A673 (cell line): ENCODE results near the gene SNX27.

Source experiments
- EZH2 ChIP-seq: fragments of 200-600 bp; sonication (generic); IDR thresholded peaks from 2 replicates; pipeline ENCODE4 v1.6.1; 2017; ENCODE audit warnings: borderline replicate concordance, low read depth, mild to moderate bottlenecking, mixed read lengths, antibody characterized with exemption, low read length; ENCODE audit not compliant: poor library complexity, severe bottlenecking
- TF ChIP-seq, protein P1 (sequence below): fragments of 300-800, 200-600 bp; sonication (generic); conservative IDR thresholded peaks from 2 replicates; pipeline ENCODE4 v1.5.1; 2017; ENCODE audit warnings: low read depth, mild to moderate bottlenecking, antibody characterized with exemption, low read length, moderate library complexity, mixed read lengths

DNA sequence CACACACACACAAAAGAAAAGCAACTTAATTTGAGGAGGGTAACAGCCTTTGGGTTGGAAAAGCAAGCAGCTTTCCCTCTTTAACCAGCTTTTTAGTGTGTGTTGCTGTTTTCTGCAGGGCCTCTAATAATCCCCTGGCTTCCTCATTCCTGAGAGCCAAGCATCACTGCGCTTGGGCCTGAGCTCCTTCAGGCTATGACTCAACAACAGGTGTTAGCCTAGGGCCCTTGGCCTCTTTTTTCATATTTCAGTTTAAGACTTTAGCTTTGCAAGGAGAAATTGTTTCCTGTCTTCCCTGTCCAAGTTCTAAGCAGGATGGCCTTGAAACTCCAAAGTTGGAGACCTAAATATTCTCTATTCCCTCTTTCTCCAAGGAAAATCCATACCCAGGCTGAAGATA is 26.2 kb upstream of the SNX27 start:
- TF ChIP-seq, protein P1, sequence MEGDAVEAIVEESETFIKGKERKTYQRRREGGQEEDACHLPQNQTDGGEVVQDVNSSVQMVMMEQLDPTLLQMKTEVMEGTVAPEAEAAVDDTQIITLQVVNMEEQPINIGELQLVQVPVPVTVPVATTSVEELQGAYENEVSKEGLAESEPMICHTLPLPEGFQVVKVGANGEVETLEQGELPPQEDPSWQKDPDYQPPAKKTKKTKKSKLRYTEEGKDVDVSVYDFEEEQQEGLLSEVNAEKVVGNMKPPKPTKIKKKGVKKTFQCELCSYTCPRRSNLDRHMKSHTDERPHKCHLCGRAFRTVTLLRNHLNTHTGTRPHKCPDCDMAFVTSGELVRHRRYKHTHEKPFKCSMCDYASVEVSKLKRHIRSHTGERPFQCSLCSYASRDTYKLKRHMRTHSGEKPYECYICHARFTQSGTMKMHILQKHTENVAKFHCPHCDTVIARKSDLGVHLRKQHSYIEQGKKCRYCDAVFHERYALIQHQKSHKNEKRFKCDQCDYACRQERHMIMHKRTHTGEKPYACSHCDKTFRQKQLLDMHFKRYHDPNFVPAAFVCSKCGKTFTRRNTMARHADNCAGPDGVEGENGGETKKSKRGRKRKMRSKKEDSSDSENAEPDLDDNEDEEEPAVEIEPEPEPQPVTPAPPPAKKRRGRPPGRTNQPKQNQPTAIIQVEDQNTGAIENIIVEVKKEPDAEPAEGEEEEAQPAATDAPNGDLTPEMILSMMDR: no peak
- no peak for TF ChIP-seq EZH2
